GM12801 (cell line): Measurements from ENCODE around the gene LY6G6F.

ENCODE experiments used
- TF ChIP-seq, protein P1 (sequence below): IDR thresholded peaks from one replicate; pipeline ENCODE4 v1.5.1; 2011; ENCODE audit warnings: control low read depth; ENCODE audit not compliant: insufficient read length; ENCODE audit errors: extremely low read depth

LY6G6F gene

DNA sequence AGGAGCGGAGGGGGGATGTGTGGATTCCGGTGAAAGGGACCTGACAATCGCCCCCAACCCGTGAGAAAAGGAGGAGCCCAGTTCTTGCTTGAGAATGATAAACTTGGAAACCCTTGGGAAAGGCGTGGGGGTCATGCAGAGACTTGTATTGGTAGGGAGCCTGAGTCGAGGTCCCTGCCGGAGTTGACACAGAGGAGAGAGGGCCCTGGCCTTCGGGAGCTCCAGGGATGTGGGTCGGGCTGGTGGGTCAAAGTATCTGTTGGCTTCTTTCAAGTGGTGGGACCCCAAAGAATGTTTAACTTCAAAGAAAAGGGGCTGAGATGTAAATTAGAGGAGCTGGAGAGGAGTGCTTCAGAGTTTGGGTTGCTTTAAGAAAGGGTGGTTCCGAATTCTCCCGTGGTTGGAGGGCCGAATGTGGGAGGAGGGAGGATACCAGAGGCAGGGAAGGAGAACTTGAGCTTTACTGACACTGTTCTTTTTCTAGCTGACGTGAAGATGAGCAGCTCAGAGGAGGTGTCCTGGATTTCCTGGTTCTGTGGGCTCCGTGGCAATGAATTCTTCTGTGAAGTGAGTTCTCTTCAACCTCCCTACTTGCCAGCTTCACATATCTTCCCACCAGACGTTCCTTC lies 40.2 kb upstream of the LY6G6F start:
- TF ChIP-seq, protein P1, sequence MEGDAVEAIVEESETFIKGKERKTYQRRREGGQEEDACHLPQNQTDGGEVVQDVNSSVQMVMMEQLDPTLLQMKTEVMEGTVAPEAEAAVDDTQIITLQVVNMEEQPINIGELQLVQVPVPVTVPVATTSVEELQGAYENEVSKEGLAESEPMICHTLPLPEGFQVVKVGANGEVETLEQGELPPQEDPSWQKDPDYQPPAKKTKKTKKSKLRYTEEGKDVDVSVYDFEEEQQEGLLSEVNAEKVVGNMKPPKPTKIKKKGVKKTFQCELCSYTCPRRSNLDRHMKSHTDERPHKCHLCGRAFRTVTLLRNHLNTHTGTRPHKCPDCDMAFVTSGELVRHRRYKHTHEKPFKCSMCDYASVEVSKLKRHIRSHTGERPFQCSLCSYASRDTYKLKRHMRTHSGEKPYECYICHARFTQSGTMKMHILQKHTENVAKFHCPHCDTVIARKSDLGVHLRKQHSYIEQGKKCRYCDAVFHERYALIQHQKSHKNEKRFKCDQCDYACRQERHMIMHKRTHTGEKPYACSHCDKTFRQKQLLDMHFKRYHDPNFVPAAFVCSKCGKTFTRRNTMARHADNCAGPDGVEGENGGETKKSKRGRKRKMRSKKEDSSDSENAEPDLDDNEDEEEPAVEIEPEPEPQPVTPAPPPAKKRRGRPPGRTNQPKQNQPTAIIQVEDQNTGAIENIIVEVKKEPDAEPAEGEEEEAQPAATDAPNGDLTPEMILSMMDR: no peak

DNA sequence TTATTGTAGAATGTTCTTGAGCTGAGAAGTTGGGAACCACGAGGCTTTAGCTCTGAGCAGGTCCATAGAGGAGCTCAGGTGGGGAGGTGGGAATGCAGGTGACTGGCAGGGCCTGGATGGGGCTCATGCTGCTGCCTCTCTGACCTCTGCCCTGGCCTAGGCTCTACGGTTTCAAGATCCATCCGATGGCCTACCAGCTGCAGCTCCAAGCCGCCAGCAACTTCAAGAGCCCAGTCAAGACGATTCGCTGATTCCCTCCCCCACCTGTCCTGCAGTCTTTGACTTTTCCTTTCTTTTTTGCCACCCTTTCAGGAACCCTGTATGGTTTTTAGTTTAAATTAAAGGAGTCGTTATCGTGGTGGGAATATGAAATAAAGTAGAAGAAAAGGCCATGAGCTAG lies 37.0 kb upstream of the LY6G6F start, which contains the start of gene LY6G5B:
Gene LY6G5B (plus strand): TSS at position 301 of the 400 bp plus-strand sequence. CDS start 975 bp downstream, outside the sequence.
- TF ChIP-seq, protein P1: no peak

DNA sequence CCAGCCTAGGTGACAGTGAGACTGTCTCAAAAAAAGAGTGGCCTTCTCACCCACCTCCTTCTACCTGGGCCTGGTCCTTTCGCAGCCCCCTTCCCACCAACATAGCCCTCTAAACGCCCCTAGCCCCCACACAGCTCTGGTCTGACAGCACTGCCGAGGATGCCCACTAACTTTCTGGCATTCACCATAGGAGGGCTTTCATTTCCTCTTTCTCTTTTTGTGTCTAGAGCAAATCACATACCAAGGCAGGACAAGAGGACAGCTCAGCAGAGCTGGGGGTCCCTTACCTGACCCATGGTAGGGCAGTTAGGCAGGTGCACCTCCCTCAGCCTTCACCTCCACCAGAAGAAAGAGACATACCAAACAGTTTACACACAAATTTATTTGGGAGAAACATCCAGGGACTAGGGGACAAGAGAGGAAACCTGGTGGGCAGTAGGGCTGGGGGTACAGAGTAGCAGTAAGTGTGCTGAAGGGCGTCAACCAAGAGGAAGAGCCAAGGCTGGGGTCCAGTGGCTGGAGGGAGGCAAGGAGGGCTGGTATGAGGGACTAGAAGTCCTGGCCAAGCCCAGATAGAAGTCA lies 30.3 kb upstream of the LY6G6F start:
- TF ChIP-seq, protein P1: no peak

DNA sequence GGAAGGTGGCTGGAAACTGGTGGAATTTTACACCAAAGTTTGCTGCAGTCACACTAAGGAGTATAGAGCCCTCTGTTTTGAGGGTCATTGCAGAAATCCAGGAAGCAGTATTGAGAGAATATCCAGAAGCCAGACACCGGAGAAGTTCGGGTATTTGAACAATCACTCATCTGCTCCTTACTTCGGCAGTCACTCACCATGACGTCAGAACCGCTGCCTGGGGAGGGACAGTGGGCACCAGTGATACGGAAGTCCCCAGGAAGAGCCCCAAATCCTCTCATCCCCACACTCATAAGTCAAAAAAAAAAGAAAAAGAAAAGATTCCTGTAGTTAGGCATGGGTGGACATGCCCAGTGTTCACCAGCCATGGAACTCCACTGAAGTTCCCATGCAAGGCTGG lies 29.8 kb upstream of the LY6G6F start:
- TF ChIP-seq, protein P1: no peak

DNA sequence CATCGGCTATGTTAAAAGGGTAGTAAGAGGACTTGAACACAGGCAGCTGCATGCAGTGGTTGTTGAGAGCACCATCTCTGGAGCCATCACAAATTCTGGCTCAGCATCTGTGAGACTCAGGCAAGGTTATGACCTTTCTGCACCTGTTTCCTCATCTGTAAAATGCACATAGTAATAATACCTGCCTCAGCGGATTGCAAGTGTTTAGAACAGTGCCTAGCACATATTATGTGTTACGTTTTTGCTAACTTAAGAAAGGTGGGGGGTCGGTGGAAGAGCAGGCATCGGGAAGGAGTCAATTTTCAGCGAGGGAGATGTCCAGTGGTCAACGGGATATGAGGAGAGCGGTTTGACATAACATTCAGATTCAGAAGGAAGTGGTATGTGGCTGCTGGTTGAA lies 28.7 kb upstream of the LY6G6F start:
- TF ChIP-seq, protein P1: no peak

DNA sequence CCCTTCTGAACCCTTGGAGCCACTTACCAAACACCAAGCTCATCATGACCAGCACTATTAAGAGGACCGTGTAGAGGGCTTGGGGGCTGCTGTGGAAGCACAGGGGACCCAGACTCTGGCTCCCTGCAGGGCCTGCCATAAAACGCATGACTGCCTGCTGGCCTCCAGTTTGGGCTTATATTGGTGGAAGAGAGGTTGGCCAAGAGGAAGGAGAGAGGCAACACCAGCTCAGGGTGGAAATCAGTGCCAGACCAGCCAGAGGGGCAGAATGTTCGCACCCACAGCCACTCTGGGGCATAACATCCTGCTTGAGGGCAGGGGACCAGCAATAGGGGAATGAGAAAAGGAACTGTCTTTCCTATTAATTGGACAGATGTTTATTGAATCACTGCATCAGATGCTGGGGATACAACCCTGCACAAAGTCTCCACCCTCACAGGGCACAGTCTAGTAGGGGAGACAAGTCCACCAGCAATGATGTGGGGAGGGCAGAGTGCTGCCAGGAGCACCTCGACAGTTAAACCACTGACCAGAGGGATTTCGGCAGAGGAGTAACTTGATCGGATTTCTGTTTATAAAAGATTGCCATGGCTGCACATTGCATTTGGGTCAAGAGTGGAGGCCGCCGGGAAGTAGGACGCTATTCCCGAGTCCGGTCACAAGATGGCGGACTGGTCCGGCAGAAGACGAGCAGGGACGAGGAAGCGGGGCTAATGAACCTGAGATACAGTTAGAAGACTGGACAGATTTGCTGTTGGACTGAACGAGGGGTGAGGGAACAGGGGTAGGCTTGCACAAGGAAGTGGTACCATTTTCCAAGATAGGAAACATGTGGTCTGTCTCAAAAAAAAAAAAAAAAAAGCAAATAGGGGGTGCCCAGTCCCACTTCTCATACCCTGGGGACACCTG lies 26.2 kb upstream of the LY6G6F start, which contains the start of gene LY6G5C:
Gene LY6G5C (minus strand): TSS at position 842 of the 909 bp plus-strand sequence. CDS start 694 bp downstream, at position 148.
- TF ChIP-seq, protein P1: no peak

DNA sequence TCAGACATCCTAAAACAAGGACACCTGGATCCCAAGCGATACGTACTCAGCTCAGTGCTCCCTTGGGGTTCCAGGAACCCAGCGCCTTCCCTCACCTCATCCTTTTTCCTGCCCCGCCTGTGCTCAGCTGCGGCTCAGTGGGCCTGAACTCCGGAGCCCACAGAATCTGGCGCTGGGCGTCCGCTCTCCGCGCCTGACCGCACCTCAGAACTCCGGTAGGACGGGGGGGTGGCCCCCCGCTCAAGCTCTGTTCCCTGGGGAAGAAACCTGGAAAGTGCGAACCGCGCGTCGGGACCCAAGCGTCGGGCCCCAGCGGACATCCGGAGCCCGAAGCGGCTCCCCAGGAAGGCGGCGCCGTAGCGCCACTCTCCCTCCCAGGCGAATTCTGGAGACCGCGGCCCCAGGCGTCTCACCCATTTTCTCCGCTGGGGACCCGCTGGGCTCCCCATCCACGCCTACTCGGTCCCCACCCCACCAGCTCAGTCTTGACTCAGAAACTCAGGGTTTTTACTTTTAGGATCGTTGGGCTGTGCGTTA lies 25.5 kb upstream of the LY6G6F start:
- TF ChIP-seq, protein P1: no peak
